Prostate gland (tissue), 2 donors: ENCODE data around the gene CDCA3. TPM values are rescaled to one million over a fixed set of nuclear protein-coding genes. Genes with fewer than 3 reads are reported as not detected.

Experiments
- DNase-seq: peaks from one replicate; pipeline ENCODE4 v3.0.0-alpha.2; 2019; ENCODE audit warnings: low spot score
- H3K27ac ChIP-seq, 2 donors: fragments of 200-600 bp; sonication (generic); 2 replicates each; pipeline ENCODE4 v1.5.1; 2017 to 2019
- H3K27me3 ChIP-seq: fragments of 200-600 bp; sonication (generic); replicated peaks from 2 replicates; pipeline ENCODE4 v1.5.1; 2019; ENCODE audit not compliant: insufficient read depth
- H3K36me3 ChIP-seq, 2 donors: fragments of 200-600 bp; sonication (generic); 1 replicate in 1 of 2; 2 replicates in 1 of 2; pipeline versions ENCODE4 v1.5.1 to v1.8.1; 2017 to 2019
- H3K4me1 ChIP-seq: fragments of 200-600 bp; sonication (generic); replicated peaks from 2 replicates; pipeline ENCODE4 v1.5.1; 2019
- H3K4me3 ChIP-seq, 2 donors: fragments of 200-600 bp; sonication (generic); 2 replicates each; pipeline ENCODE4 v1.5.1; 2017 to 2019
- H3K9me3 ChIP-seq: fragments of 200-600 bp; sonication (generic); 2 replicates; pipeline ENCODE4 v1.5.1; 2017
- POLR2A ChIP-seq: fragments of 450-650 bp; IDR thresholded peaks from one replicate; pipeline ENCODE4 v1.6.1; 2016; ENCODE audit warnings: antibody characterized with exemption, mild to moderate bottlenecking
- POLR2AphosphoS5 ChIP-seq: sonication (generic); formaldehyde crosslinking; IDR thresholded peaks from one replicate; pipeline ENCODE4 v1.6.1; 2017; ENCODE audit warnings: antibody characterized with exemption
- WGBS: methylation state at CpG from one replicate; pipeline ENCODE4 v1.1.5; 2018; 5-methylcytosine and 5-hydroxymethylcytosine counted together
- intact Hi-C: fragments of 100-400 bp; cut with DNase I; formaldehyde crosslinking; loops from one replicate; pipeline ENCODE4 v1.14.2; 2022
- total RNA-seq, 2 donors: library from RNA; depleted of rRNA; stranded (reverse); fragments of >200 nt; gene quantifications; one replicate each; pipeline ENCODE4 v1.1.0, GENCODE V29; 2016
- TF ChIP-seq, protein P1 (sequence below), 4 experiments: fragments of 200-600 bp in 2 of 4; fragments of 450-650 bp in 2 of 4; sonication (generic) in 2 of 4; IDR thresholded peaks; 1 replicate in 3 of 4; 2 replicates in 1 of 4; pipeline ENCODE4 v1.5.1; 2016 to 2019; ENCODE audit warnings: antibody characterized with exemption in 4 of 4, mild to moderate bottlenecking in 2 of 4, moderate library complexity in 2 of 4

CDCA3 gene
- total RNA-seq, 2 donors from 2014 or later: 1.7 to 16.2 TPM

GRCh38 chr12:6824901-6825381, 26.1 kb downstream of the CDCA3 start:
- 38% methylated on average over 12 of the region's 12 CpGs for WGBS
- no peak for DNase-seq
- intact Hi-C loops: loop anchor here (5.0 kb wide), 3 partner anchors 58 to 208 kb away; partner anchors contain the start of genes MLF2 and PTMS
- Histone ChIP-seq H3K9me3 (no peaks in the 10 kb centered on the region), H3K4me1 (no peaks in the 10 kb centered on the region), H3K27me3 (no peaks in the 10 kb centered on the region), H3K36me3 (no peaks in the 10 kb centered on the region), H3K4me3 (no peak overlapping the region), H3K27ac (no peak overlapping the region)
- no peak for TF ChIP-seq POLR2A
- TF ChIP-seq POLR2AphosphoS5: no peak
- TF ChIP-seq, protein P1, sequence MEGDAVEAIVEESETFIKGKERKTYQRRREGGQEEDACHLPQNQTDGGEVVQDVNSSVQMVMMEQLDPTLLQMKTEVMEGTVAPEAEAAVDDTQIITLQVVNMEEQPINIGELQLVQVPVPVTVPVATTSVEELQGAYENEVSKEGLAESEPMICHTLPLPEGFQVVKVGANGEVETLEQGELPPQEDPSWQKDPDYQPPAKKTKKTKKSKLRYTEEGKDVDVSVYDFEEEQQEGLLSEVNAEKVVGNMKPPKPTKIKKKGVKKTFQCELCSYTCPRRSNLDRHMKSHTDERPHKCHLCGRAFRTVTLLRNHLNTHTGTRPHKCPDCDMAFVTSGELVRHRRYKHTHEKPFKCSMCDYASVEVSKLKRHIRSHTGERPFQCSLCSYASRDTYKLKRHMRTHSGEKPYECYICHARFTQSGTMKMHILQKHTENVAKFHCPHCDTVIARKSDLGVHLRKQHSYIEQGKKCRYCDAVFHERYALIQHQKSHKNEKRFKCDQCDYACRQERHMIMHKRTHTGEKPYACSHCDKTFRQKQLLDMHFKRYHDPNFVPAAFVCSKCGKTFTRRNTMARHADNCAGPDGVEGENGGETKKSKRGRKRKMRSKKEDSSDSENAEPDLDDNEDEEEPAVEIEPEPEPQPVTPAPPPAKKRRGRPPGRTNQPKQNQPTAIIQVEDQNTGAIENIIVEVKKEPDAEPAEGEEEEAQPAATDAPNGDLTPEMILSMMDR (IDR thresholded peaks at IDR 0.05): no peak

DNA sequence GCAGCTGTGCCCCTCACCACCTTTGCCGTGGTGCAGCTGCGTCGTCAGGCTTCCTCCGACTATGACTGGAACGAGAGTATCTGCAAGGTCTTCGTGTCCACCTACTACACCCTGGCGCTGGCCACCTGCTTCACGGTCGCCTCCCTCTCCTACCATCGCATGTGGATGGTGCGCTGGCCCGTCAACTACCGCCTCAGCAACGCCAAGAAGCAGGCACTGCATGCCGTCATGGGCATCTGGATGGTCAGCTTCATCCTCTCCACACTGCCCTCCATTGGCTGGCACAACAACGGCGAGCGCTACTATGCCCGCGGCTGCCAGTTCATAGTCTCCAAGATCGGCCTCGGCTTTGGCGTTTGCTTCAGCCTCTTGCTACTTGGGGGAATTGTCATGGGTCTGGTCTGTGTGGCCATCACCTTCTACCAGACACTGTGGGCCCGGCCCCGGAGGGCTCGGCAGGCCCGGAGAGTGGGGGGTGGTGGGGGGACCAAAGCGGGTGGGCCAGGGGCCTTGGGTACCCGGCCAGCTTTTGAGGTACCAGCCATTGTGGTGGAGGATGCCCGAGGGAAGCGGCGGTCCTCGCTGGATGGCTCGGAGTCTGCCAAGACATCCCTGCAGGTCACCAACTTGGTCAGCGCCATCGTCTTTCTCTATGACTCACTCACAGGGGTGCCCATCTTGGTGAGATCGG, 26.9 kb downstream of the CDCA3 start:
- H3K9me3 ChIP-seq: no peaks in the 10 kb centered on the region
- H3K36me3 ChIP-seq: no peaks in the 10 kb centered on the region
- no peaks in the 10 kb centered on the region for H3K4me1 ChIP-seq
- H3K27ac ChIP-seq: no peak overlapping the region
- 83% methylated on average over 37 of the region's 37 CpGs for WGBS
- no peak for TF ChIP-seq POLR2A
- TF ChIP-seq POLR2AphosphoS5: no peak
- TF ChIP-seq, protein P1 (IDR thresholded peaks at IDR 0.05): no peak
- DNase-seq: no peak
- intact Hi-C loops: no loop called here
- H3K27me3 ChIP-seq: no peaks in the 10 kb centered on the region
- H3K4me3 ChIP-seq: no peak overlapping the region

DNA sequence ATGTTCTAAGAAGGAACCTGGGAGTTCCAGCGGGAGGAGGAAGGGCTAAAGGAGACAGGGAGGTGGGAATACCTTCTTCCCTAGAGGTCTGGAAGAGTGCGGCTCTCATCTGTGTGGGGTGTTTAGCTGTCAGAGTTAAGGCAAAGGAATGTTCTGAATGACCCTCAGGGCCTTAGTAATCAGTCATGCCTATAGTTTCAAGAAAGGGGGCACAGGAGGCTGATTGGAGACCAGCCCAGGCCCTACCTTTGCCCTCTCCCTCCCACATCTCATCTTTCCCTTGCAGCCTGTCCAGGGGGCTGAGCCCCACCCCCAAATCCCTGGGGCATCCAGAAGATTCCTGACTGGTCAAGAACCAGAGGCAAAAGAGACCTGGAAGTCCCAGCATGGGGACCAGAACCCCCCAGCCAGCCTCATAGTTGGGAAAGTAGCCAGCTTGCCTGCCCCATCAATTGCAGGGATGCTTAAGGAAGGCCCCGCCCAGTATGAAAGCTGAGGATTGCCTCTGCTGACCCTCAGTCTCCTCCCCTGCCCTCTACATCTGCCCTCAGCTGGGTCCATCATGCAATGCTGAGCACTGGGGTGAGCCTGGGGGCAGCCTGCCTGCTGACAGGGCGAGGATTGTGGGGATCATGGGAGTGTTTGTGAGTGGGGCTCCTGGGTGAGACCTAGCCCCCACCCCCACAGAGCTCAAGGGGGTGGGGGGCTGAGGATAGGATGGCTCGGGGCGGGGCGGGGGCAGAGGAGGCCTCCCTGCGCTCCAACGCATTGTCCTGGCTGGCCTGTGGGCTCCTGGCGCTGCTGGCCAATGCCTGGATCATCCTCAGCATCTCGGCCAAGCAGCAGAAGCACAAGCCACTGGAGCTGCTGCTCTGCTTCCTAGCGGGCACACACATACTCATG, 27.7 kb downstream of the CDCA3 start:
- Histone ChIP-seq H3K36me3 (no peaks in the 10 kb centered on the region), H3K4me3 (no peak overlapping the region), H3K27me3 (no peaks in the 10 kb centered on the region), H3K9me3 (no peaks in the 10 kb centered on the region), H3K4me1 (no peaks in the 10 kb centered on the region), H3K27ac (no peak overlapping the region)
- no peak for DNase-seq
- WGBS: 78% methylated on average over 11 of the region's 12 CpGs
- no peak for TF ChIP-seq POLR2A
- TF ChIP-seq POLR2AphosphoS5: no peak
- TF ChIP-seq, protein P1 (IDR thresholded peaks at IDR 0.05): no peak
- intact Hi-C loops: no loop called here

GRCh38 chr12:6822426-6823135, 28.5 kb downstream of the CDCA3 start:
- Histone ChIP-seq H3K27me3 (no peaks in the 10 kb centered on the region), H3K9me3 (no peaks in the 10 kb centered on the region), H3K4me3 (no peak overlapping the region), H3K36me3 (no peaks in the 10 kb centered on the region), H3K4me1 (no peaks in the 10 kb centered on the region), H3K27ac (no peak overlapping the region)
- intact Hi-C loops: no loop called here
- TF ChIP-seq POLR2A (no peak), POLR2AphosphoS5 (no peak)
- TF ChIP-seq, protein P1 (IDR thresholded peaks at IDR 0.05): no peak
- 55% methylated on average over 7 of the region's 7 CpGs for WGBS
- no peak for DNase-seq
